Measurements from ENCODE around the gene DBN1.

GRCh38 chr5:177468329-177468684 is 5.1 kb downstream of the DBN1 start:
- TF ChIP-seq CTCF (optimal IDR thresholded peaks at IDR 0.05 in 1 of 3, IDR thresholded peaks at IDR 0.05 in 1 of 3, conservative IDR thresholded peaks at IDR 0.05 in 1 of 3; ENCODE audit: extremely low read depth in 1 of 3, insufficient read depth in 2 of 3, low read length in 3 of 3) (no peak), EZH2 (IDR thresholded peaks at IDR 0.05; ENCODE audit: low read length) (no peak)
